HepG2 (cell line): ENCODE measurements around the gene CPOX. TPM values are rescaled to one million over a fixed set of nuclear protein-coding genes. Genes with fewer than 3 reads are reported as not detected.

Experiments used
- AHR ChIP-seq: IDR thresholded peaks from 2 replicates; pipeline ENCODE4 v1.6.1; 2018; ENCODE audit warnings: missing genetic modification reagents, missing compliant biosample characterization
- BHLHE40 ChIP-seq: IDR thresholded peaks from 2 replicates; pipeline ENCODE4 v1.6.1; 2011; ENCODE audit warnings: low read length, improper control_type of control experiment
- GLI4 ChIP-seq: sonication (generic); formaldehyde crosslinking; IDR thresholded peaks from 2 replicates; pipeline ENCODE4 v1.5.1; 2020; ENCODE audit warnings: missing genetic modification reagents, mild to moderate bottlenecking, moderate library complexity, borderline replicate concordance
- MTA3 ChIP-seq: sonication (generic); formaldehyde crosslinking; IDR thresholded peaks from 2 replicates; pipeline ENCODE4 v1.4.0; 2020; ENCODE audit warnings: missing genetic modification reagents
- NCOA2 ChIP-seq: sonication (generic); formaldehyde crosslinking; IDR thresholded peaks from 2 replicates; pipeline ENCODE4 v1.8.0; 2022; ENCODE audit warnings: inconsistent platforms
- NFIC ChIP-seq: IDR thresholded peaks from 2 replicates; pipeline ENCODE4 v1.6.1; 2012; ENCODE audit warnings: mild to moderate bottlenecking, low read length, inconsistent platforms
- NRL ChIP-seq: sonication (generic); formaldehyde crosslinking; IDR thresholded peaks from 2 replicates; pipeline ENCODE4 v1.5.0; 2020; ENCODE audit warnings: missing genetic modification reagents, mild to moderate bottlenecking, moderate library complexity, borderline replicate concordance
- PATZ1 ChIP-seq: sonication (generic); formaldehyde crosslinking; IDR thresholded peaks from 2 replicates; pipeline ENCODE4 v1.4.0; 2020; ENCODE audit warnings: missing genetic modification reagents
- SIX1 ChIP-seq: sonication (generic); formaldehyde crosslinking; IDR thresholded peaks from 2 replicates; pipeline ENCODE4 v1.4.0; 2020; ENCODE audit warnings: missing genetic modification reagents, borderline replicate concordance
- SMC3 ChIP-seq: IDR thresholded peaks from 2 replicates; pipeline ENCODE4 v1.6.1; 2011; ENCODE audit warnings: low read length, improper control_type of control experiment
- SMYD3 ChIP-seq: sonication (generic); formaldehyde crosslinking; IDR thresholded peaks from 2 replicates; pipeline ENCODE4 v1.8.1; 2023; ENCODE audit warnings: mild to moderate bottlenecking, missing genetic modification reagents
- SNAPC5 ChIP-seq: sonication (generic); formaldehyde crosslinking; IDR thresholded peaks from 2 replicates; pipeline ENCODE4 v1.8.1; 2023; ENCODE audit warnings: mild to moderate bottlenecking, missing genetic modification reagents, borderline replicate concordance
- THAP9 ChIP-seq: sonication (generic); formaldehyde crosslinking; IDR thresholded peaks from 2 replicates; pipeline ENCODE4; 2020; ENCODE audit warnings: missing genetic modification reagents, mild to moderate bottlenecking, borderline replicate concordance
- ZBTB14 ChIP-seq: sonication (generic); formaldehyde crosslinking; IDR thresholded peaks from 2 replicates; pipeline ENCODE4 v1.4.0; 2020; ENCODE audit warnings: missing genetic modification reagents
- ZBTB49 ChIP-seq: sonication (generic); formaldehyde crosslinking; IDR thresholded peaks from 2 replicates; pipeline ENCODE4 v1.4.0; 2020; ENCODE audit warnings: missing genetic modification reagents, borderline replicate concordance
- ZFP37 ChIP-seq: sonication (generic); formaldehyde crosslinking; IDR thresholded peaks from 2 replicates; pipeline ENCODE4 v1.4.0; 2020; ENCODE audit warnings: missing genetic modification reagents, borderline replicate concordance
- ZKSCAN8 ChIP-seq: IDR thresholded peaks from 2 replicates; pipeline ENCODE4 v1.6.1; 2016; ENCODE audit warnings: borderline replicate concordance, missing genetic modification reagents, missing compliant biosample characterization
- ZNF691 ChIP-seq: sonication (generic); formaldehyde crosslinking; IDR thresholded peaks from 2 replicates; pipeline ENCODE4 v1.4.0; 2020; ENCODE audit warnings: missing genetic modification reagents, low read depth, mild to moderate bottlenecking, borderline replicate concordance
- ZSCAN29 ChIP-seq: sonication (generic); formaldehyde crosslinking; conservative IDR thresholded peaks from 2 replicates; pipeline ENCODE4 v1.4.0; 2020; ENCODE audit warnings: mild to moderate bottlenecking, missing genetic modification reagents
- polyA plus RNA-seq, 8 experiments: library from polyadenylated mRNA; depleted of rRNA in 3 of 8; stranded (reverse) in 7 of 8; unstranded in 1 of 8; fragments of >200 nt; fragmentation: Illumina TruSeq in 4 of 8; extraction: Trizol in 4 of 8; gene quantifications; 2 replicates each; pipeline versions ENCODE4 v1.2.1 to v1.2.3, GENCODE V29; 2011 to 2016; ENCODE audit warnings: low read depth in 4 of 8, missing spikeins in 1 of 8, mixed read lengths in 1 of 8; ENCODE audit not compliant: insufficient read depth in 1 of 8
- total RNA-seq, 5 experiments: library from RNA; depleted of rRNA; stranded (reverse); fragments of >200 nt; fragmentation: Illumina TruSeq; extraction: Trizol; gene quantifications; 2 replicates each; pipeline ENCODE4 v1.2.3, GENCODE V29; 2016; ENCODE audit warnings: low read depth in 1 of 5

CPOX gene
- total and polyA plus RNA-seq, 2 of the 13 experiments (the other 11 are each of a cell fraction or from before 2014, with no cell fraction given) = 34.2 to 37.2 TPM

GRCh38 chr3:98593046-98593936, at the start of gene CPOX (continued):
- no peak for TF ChIP-seq SNAPC5 (CRISPR knock-in tag)
- TF ChIP-seq NFIC = no peak
- TF ChIP-seq ZBTB14 (CRISPR knock-in tag) = no peak
- no peak for TF ChIP-seq ZNF691
- TF ChIP-seq SIX1 (CRISPR knock-in tag) = peak; percentile 15; the same call in 1 of the 2 replicates
- no peak for TF ChIP-seq ZBTB49 (CRISPR knock-in tag)
- TF ChIP-seq SMYD3 (CRISPR knock-in tag) = no peak; the same call in 1 of the 2 replicates
- TF ChIP-seq PATZ1 (CRISPR knock-in tag) = peak; percentile 79
- no peak for TF ChIP-seq BHLHE40
- TF ChIP-seq ZFP37 (CRISPR knock-in tag) = no peak
- peak; percentile 28 for TF ChIP-seq NCOA2 (CRISPR knock-in tag)
- no peak for TF ChIP-seq ZKSCAN8 (CRISPR knock-in tag)
- 0 out of 2 replicates have a peak, but pooled peaks have one; percentile 67 for TF ChIP-seq AHR (CRISPR knock-in tag)
- TF ChIP-seq NRL (CRISPR knock-in tag) = no peak
- TF ChIP-seq GLI4 (CRISPR knock-in tag) = no peak
- TF ChIP-seq ZSCAN29 (CRISPR knock-in tag) = no peak
- no peak for TF ChIP-seq SMC3
- no peak; the same call in 1 of the 2 replicates for TF ChIP-seq THAP9 (CRISPR knock-in tag)
- no peak for TF ChIP-seq MTA3
